Coronary artery (tissue), 2 donors: Measurements from ENCODE around the gene PITX2.

Source experiments
- DNase-seq: peaks from one replicate; pipeline ENCODE4 v3.0.0-alpha.2; 2017; ENCODE audit warnings: low spot score
- H3K27ac ChIP-seq, 2 donors: fragments of 200-600 bp; sonication (generic); one replicate each; pipeline ENCODE4 v1.5.1; 2016 to 2019
- H3K4me3 ChIP-seq: fragments of 200-600 bp; sonication (generic); 2 replicates; pipeline ENCODE4 v1.5.1; 2016; ENCODE audit warnings: mild to moderate bottlenecking, moderate library complexity
- TF ChIP-seq, protein P1 (sequence below): fragments of 200-600 bp; sonication (generic); IDR thresholded peaks from one replicate; pipeline ENCODE4 v1.5.1; 2019; ENCODE audit warnings: antibody characterized with exemption

PITX2 gene

DNA sequence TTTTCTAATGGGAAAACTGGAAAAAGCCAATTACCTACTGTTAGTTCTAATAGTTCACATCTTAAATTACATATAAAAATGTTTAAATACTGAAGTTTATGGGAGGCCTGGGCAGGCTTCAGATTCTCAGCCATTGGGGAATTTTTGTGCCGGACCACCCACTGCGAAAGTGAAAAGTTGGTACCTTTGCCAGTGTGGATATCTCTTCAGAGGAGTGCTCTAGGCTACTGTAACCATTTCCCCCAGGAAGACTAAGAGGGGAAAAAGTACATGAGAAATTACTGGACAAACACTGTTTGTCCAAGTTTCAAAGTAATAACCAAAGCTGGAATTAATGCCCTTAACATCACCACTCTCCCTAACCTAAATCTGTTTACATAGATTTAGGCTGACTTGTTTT is 20.8 kb downstream of the PITX2 start:
- no peak for DNase-seq
- Histone ChIP-seq H3K27ac (no peak overlapping the region), H3K4me3 (no peak overlapping the region)
- TF ChIP-seq, protein P1, sequence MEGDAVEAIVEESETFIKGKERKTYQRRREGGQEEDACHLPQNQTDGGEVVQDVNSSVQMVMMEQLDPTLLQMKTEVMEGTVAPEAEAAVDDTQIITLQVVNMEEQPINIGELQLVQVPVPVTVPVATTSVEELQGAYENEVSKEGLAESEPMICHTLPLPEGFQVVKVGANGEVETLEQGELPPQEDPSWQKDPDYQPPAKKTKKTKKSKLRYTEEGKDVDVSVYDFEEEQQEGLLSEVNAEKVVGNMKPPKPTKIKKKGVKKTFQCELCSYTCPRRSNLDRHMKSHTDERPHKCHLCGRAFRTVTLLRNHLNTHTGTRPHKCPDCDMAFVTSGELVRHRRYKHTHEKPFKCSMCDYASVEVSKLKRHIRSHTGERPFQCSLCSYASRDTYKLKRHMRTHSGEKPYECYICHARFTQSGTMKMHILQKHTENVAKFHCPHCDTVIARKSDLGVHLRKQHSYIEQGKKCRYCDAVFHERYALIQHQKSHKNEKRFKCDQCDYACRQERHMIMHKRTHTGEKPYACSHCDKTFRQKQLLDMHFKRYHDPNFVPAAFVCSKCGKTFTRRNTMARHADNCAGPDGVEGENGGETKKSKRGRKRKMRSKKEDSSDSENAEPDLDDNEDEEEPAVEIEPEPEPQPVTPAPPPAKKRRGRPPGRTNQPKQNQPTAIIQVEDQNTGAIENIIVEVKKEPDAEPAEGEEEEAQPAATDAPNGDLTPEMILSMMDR = no peak

- Histone ChIP-seq H3K27ac (no peak overlapping the region), H3K4me3 (no peak overlapping the region)
- DNase-seq = no peak
- TF ChIP-seq, protein P1 = no peak
Measured at GRCh38 chr4:110597582-110597981, 25.3 kb downstream of the PITX2 start.

DNA sequence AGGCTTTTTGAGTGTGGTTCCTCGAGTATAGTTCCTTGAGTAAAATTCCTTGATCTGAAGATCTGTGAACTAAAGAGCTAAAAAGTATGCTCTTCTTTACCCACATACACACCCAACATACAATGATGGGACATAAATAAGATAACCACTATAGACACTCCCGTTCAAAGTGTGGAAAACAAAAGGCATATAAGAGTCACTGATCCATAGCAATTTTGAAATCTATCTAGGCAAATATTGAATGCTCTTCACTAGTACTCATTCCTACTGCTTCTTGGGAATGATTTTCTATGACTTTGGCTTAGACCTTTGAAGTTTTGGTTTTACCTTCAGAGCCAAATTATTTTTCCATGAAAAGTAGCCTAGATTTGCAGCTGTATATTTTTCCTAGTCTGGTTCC is 26.4 kb downstream of the PITX2 start:
- no peak overlapping the region for H3K4me3 ChIP-seq
- H3K27ac ChIP-seq = no peak overlapping the region
- TF ChIP-seq, protein P1 = no peak
- DNase-seq = no peak

DNA sequence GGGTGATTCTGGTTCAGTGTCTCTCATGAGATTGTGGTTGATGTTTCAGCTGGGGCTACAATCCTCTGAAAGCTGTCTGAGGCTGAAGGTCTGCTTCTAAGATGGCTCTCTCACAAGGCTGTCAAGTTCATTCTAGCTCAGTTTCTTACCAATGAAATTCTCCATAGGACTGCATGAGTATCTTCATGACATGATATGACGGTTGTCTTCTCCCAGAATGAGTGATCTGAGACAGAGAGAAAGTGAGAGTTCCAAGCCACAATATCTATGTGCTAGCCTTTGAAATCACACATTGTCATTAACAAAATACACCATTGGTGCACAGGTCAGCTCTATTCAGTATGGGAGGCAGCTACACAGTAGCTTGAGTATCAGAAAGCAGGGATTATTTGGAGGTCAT is 27.3 kb downstream of the PITX2 start:
- TF ChIP-seq, protein P1 = no peak

GRCh38 chr4:110589297-110589696 is 33.6 kb downstream of the PITX2 start:
- Histone ChIP-seq H3K4me3 (no peak overlapping the region), H3K27ac (no peak overlapping the region)
- TF ChIP-seq, protein P1 = no peak
- no peak for DNase-seq

More for the DNA sequence above, 27.3 kb downstream of the PITX2 start:
- H3K4me3 ChIP-seq = no peak overlapping the region
- DNase-seq = no peak
- H3K27ac ChIP-seq = no peak overlapping the region

GRCh38 chr4:110587666-110588285 is 35.1 kb downstream of the PITX2 start:
- DNase-seq = no peak

More at GRCh38 chr4:110587666-110588285, 35.1 kb downstream of the PITX2 start:
- no peak overlapping the region for H3K27ac ChIP-seq
- no peak overlapping the region for H3K4me3 ChIP-seq
- TF ChIP-seq, protein P1 = no peak
